HUES6 (cell line): ENCODE measurements around the gene TM7SF2.

Source experiments
- H3K27ac ChIP-seq: 2 replicates; pipeline ENCODE4 v1.7.0; 2013; ENCODE audit warnings: low read depth, mild to moderate bottlenecking, low read length, inconsistent platforms
- H3K27me3 ChIP-seq: 2 replicates; pipeline ENCODE4 v1.6.1; 2013; ENCODE audit warnings: low read length; ENCODE audit not compliant: control insufficient read depth, insufficient read depth
- H3K36me3 ChIP-seq: 2 replicates; pipeline ENCODE4 v1.6.1; 2013; ENCODE audit warnings: low read length; ENCODE audit not compliant: control insufficient read depth, insufficient read depth
- H3K4me1 ChIP-seq: 2 replicates; pipeline ENCODE4 v1.6.1; 2013; ENCODE audit warnings: low read length; ENCODE audit not compliant: control insufficient read depth, insufficient read depth
- H3K4me3 ChIP-seq: 2 replicates; pipeline ENCODE4 v1.5.1; 2013; ENCODE audit warnings: low read depth, low read length
- H3K9ac ChIP-seq: one replicate; pipeline ENCODE4 v1.6.1; 2013; ENCODE audit warnings: mild to moderate bottlenecking, low read length
- H3K9me3 ChIP-seq: 2 replicates; pipeline ENCODE4 v1.6.1; 2013; ENCODE audit warnings: low read depth, low read length; ENCODE audit not compliant: control insufficient read depth, insufficient read depth

Gene TM7SF2

DNA sequence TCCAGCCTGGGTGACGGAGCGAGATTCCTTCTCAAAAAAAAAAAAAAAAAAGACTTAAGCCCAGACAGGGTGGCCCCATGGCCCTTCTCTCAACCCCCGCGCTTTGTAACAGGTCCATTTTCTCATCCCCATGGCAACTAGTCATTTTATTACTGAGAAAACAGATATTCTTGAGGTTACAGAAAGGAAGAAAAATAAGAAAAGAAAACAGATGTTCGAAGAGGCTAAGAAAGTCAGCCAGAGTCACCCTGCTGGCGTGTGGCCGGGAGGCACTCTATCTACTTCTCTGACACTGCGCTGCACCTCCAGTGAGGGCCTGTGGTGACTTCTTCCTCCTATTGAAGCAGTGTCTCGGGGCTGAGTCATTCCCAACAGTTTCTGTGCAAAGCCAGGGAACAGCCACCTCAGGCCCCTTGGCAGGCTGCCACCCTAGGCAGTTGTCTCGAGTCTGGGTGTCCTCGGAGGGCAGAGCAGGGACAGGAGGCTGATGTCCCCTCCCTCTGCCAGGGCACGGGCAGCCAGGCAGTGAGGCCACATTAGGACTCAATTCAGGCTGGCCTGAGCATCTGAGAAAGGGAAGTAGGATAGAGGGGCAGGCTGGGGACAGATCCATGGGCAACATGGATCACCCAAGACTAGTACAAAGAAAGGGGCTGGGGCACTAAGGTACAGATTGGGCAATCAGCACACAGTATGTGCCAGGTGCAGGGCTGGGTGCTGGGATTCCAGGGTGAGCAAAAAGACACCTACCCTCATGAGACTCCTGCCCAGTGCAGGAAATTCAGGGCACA, 39.0 kb downstream of the TM7SF2 start:
- Histone ChIP-seq H3K27ac (no peak overlapping the region), H3K4me1 (peaks cover 8% of the 10 kb centered on the region; the same call in 1 of the 2 replicates), H3K9me3 (peaks cover 7% of the 10 kb centered on the region; the same call in 1 of the 2 replicates), H3K4me3 (no peak overlapping the region), H3K36me3 (no peaks in the 10 kb centered on the region), H3K27me3 (no peaks in the 10 kb centered on the region), H3K9ac (no peak overlapping the region)

DNA sequence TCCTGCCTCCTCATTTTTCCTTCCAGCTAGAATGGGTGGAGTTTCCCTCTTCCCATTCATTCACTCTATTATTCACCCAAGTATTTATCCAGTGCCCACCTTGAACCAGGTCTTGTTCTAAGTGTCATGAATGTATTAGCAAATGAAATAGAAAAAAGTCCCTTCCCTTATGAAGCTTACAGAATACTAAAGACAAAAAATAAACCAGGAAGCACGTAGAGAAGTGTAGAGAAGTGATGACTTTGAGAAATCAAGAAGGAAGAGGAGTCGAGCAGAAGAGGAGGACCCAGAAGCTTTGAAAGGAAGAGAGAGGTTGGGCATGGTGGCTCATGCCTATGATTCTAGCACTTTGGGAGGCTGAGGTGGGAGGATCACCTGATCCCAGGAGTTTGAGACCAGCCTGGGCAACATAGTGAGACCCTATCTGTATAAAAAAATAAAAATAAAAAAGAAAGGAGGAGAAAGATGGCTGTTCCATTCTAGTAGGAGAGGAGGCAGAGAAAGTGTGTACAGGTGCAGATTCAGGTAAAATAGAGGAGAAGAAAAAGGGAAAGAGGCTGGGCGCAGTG, 39.7 kb downstream of the TM7SF2 start:
- Histone ChIP-seq H3K9me3 (peaks cover 7% of the 10 kb centered on the region; the same call in 1 of the 2 replicates), H3K4me1 (peaks cover 8% of the 10 kb centered on the region; the same call in 1 of the 2 replicates), H3K4me3 (no peak overlapping the region), H3K36me3 (no peaks in the 10 kb centered on the region), H3K9ac (no peak overlapping the region), H3K27me3 (no peaks in the 10 kb centered on the region), H3K27ac (no peak overlapping the region)

DNA sequence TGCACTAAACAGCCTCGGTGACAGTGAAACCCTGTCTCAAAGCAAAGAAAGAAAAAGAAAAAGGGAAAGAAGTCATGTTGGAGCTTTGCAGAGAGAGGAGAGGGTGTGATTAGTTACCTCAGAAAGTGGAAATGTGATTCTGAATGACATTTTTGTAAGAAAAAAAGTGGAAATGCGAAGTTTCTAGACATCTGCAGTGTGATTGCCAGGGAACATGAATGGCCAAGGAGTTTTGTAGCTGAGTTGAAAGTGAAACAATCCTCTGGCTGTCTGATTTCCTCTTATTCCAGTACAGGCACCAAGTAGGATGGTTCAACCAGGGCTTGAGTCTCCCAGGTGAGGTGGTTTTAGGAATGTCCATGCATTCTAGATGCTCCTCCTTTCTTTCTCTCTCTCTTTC, 40.5 kb downstream of the TM7SF2 start:
- H3K4me1 ChIP-seq = peaks cover 8% of the 10 kb centered on the region; the same call in 1 of the 2 replicates
- H3K9ac ChIP-seq = no peak overlapping the region
- H3K9me3 ChIP-seq = 0 out of 2 replicates have a peak, but pooled peaks cover 2% of the 10 kb centered on the region
- no peaks in the 10 kb centered on the region for H3K36me3 ChIP-seq
- H3K27ac ChIP-seq = no peak overlapping the region
- H3K27me3 ChIP-seq = no peaks in the 10 kb centered on the region
- H3K4me3 ChIP-seq = no peak overlapping the region

DNA sequence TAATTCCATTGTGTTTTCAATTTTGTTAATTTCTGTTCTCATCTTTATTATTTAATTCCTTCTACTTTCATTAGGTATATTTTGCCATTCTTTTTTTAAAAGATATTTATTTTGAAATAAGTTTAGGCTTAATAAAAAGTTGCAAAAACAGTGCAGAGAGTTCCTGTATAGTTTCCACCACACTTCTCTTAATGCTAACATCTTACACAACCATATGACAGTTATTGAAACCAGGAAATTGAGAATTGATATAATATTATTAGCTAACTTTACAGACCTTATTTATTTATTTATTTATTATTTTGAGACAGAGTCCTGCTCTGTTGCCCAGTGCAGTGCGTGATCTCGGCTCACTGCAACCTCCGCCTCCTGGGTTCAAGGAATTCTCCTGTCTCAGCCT, 44.6 kb downstream of the TM7SF2 start:
- H3K9ac ChIP-seq = no peak overlapping the region
- no peaks in the 10 kb centered on the region for H3K4me1 ChIP-seq
- no peak overlapping the region for H3K27ac ChIP-seq
- no peaks in the 10 kb centered on the region for H3K36me3 ChIP-seq
- H3K27me3 ChIP-seq = no peaks in the 10 kb centered on the region
- no peak overlapping the region for H3K4me3 ChIP-seq
- H3K9me3 ChIP-seq = no peaks in the 10 kb centered on the region

DNA sequence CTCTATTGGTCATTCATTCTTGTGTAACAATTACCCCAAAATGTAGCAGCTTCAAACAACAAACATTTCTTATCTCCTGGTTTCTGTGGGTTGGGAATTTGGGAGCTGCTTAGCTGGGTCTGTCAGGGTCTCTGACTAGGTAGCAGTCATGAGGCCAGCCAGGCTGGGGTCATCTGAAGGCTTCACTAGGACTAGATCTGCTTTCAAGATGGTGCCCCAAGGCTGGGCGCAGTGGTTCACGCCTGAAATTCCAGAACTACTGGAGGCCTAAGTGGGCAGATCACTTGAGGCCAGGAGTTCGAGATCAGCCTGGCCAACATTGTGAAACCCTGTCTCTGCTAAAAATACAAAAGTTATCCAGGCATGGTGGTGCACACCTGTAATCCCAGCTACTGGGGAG, 45.3 kb downstream of the TM7SF2 start:
- H3K27me3 ChIP-seq = no peaks in the 10 kb centered on the region
- no peaks in the 10 kb centered on the region for H3K36me3 ChIP-seq
- H3K4me3 ChIP-seq = no peak overlapping the region
- H3K9ac ChIP-seq = no peak overlapping the region
- no peaks in the 10 kb centered on the region for H3K9me3 ChIP-seq
- no peak overlapping the region for H3K27ac ChIP-seq
- no peaks in the 10 kb centered on the region for H3K4me1 ChIP-seq

DNA sequence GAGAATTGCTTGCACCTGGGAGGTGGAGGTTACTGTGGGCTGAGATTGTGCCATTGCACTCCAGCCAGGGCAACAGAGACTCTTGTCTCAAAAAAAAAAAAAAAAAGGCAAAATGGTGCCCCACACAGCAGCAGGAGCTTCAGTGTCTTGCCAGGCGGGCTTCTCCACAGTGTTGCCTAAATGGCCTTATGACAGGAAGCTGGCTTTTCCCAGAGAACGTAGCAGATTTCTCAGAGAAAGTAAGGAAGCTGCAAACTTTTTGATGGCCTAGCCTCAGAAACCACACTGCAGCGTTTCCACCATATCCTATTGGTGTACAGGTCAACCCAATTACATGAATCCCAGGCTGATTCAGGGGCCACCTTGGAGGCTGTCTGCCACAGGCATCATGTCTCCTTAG, 45.7 kb downstream of the TM7SF2 start:
- H3K27ac ChIP-seq = no peak overlapping the region
- H3K36me3 ChIP-seq = no peaks in the 10 kb centered on the region
- H3K9ac ChIP-seq = no peak overlapping the region
- H3K9me3 ChIP-seq = no peaks in the 10 kb centered on the region
- H3K4me1 ChIP-seq = no peaks in the 10 kb centered on the region
- no peak overlapping the region for H3K4me3 ChIP-seq
- no peaks in the 10 kb centered on the region for H3K27me3 ChIP-seq

DNA sequence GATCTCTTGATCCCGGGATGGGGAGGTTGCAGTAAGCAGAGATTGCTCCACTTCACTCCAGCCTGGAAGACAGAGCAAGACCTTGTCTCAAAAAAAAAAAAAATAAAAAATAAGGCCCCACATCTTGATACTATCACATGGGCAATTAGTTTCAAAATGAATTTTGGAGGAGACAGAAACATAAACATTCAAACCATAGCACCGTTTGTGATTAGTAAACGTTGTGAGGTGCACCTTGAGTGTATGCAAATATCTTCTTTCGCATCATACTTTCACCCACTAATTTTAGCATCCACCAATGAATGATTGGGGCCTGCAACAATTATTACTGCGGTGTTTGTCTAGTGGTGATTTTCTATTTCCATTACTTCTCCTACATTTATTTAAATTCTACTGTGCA, 47.3 kb downstream of the TM7SF2 start:
- H3K9me3 ChIP-seq = no peaks in the 10 kb centered on the region
- no peak overlapping the region for H3K9ac ChIP-seq
- no peak overlapping the region for H3K27ac ChIP-seq
- no peaks in the 10 kb centered on the region for H3K4me1 ChIP-seq
- H3K36me3 ChIP-seq = no peaks in the 10 kb centered on the region
- no peaks in the 10 kb centered on the region for H3K27me3 ChIP-seq
- no peak overlapping the region for H3K4me3 ChIP-seq

DNA sequence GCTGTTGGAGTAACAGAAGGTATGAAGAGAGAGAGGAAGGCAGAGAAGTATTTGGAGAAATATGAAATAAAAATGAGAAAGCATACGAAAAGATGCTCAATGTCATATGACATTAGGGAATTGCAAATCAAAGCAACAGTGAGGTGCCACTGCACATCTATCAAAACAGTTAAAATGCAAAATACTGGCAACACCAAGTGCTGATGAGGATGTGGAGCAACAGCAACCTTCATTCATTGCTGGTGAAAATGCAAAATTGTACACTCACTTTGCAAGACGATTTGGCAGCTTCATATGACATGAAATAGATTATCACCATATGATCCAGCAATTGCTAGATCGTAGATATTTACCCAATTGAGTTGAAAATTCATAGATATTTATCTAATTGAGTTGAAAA, 49.0 kb downstream of the TM7SF2 start:
- Histone ChIP-seq H3K4me3 (no peak overlapping the region), H3K36me3 (no peaks in the 10 kb centered on the region), H3K9ac (no peak overlapping the region), H3K27me3 (no peaks in the 10 kb centered on the region), H3K27ac (no peak overlapping the region), H3K9me3 (no peaks in the 10 kb centered on the region), H3K4me1 (peaks cover 3% of the 10 kb centered on the region)

DNA sequence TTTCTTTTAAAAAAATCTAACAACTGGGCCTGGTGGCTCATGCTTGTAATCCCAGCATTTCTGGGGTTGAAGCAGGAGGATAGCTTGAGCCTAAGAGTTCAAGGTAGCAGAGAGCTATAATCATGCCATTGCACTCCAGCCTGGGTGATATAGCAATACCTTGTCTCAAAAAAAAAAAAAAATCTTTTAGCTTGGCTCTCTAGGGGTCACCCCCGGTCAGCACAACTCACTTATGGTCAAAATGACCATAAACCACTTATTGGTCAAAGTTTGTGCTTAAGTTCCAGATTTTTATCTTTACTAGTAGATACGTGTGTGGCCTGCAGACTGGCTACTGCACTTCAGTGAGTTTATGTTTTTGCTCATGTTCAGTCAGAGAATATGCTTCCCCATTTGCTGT, 52.0 kb downstream of the TM7SF2 start:
- Histone ChIP-seq H3K9ac (no peak overlapping the region), H3K9me3 (no peaks in the 10 kb centered on the region), H3K27me3 (no peaks in the 10 kb centered on the region)

More for the DNA sequence above, 52.0 kb downstream of the TM7SF2 start:
- no peak overlapping the region for H3K4me3 ChIP-seq
- peaks cover 7% of the 10 kb centered on the region for H3K4me1 ChIP-seq
- no peaks in the 10 kb centered on the region for H3K36me3 ChIP-seq
- H3K27ac ChIP-seq = no peak overlapping the region
